Activated T-cell treated with anti-CD3 and anti-CD28 coated beads for 48 hours (primary cell): ENCODE measurements around the gene TIAM2.

Source experiments
- DNase-seq: peaks from one replicate; pipeline ENCODE4 v3.0.0-alpha.2; 2020; ENCODE audit warnings: low read depth

TIAM2 gene

DNA sequence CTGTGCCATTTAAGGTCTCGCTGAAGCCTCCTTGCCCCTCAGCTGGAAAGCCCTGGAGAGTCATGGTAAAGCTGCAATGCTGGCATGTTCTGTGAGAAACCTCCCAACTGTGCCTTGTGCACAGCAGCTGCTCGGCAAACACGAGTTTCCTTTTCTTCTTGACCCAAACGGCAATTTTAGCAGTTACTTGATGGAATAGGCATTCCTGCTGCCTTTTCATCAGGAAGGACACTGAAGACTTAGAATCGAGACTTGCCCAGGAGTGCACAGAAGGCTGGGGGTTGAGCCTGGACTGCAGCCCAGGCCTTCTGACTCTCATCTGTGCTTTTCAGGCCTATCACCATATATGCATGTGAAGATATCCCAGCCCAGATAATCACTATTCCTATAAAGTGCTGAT is 240.0 kb downstream of the TIAM2 start:
- no peak for DNase-seq

DNA sequence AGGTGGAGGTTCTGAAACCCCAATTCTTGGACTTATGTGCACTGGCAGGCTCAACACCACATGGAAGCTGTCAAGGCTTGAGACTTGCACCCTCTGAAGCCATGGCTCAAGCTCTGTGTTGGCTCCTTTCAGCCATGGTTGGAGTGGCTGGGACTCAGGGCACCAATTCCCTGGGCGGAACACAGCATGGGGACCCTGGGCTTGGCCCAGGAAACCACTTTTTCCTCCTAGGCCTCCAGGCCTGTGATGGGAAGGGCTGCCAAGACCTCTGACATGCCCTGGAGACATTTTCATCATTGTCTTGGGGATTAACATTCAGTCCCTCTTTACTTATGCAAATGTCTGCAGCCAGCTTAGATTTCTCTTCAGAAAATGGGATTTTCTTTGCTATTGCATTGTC is 242.5 kb downstream of the TIAM2 start:
- DNase-seq, result no peak

- no peak for DNase-seq
Measured at GRCh38 chr6:155240905-155241600, 245.9 kb downstream of the TIAM2 start.

GRCh38 chr6:155241966-155242365 is 246.9 kb downstream of the TIAM2 start:
- no peak for DNase-seq

- no peak for DNase-seq
Measured at GRCh38 chr6:155244434-155244833, 249.3 kb downstream of the TIAM2 start.

DNA sequence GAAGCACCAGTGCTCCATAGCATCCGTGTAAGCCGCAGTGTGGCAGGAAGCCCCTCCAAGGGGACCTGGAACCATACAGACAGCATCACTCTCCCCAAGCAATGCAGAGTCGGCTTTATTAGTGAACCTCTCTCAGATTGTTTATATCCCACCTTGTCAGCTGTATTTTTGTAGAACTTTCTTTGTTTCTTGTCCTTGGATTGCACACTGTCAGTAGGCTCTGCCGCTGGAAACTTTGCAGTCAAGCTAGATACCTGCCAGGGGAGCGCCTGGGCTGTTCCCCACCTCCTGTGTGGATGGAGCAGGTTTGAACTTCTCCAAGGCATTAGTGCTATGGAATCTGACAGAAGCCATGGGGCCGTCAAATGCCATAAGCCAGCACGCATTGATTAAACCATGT is 250.1 kb downstream of the TIAM2 start:
- DNase-seq, result no peak

GRCh38 chr6:155245831-155246230 is 250.7 kb downstream of the TIAM2 start:
- DNase-seq, result no peak

- DNase-seq, result no peak
Measured at GRCh38 chr6:155246825-155247224, 251.7 kb downstream of the TIAM2 start.

DNA sequence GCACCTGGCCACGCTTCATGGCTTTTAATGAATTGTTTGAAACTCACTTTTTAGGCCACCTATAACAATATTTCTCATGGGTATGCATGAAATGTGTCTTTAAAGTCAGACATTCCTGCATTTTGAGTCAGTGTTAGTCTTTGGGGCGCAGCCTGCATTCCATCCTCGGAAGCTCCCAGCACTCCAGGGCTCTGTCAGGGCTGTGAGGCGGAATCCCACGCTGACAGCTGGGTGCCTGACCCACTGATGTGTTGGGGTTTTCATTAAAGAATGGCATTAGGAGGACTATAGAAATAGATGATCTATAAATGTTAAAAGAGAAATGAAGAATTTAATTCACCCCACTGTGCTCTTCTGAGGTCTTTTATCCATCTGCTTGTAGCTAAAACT is 252.5 kb downstream of the TIAM2 start:
- no peak for DNase-seq

DNA sequence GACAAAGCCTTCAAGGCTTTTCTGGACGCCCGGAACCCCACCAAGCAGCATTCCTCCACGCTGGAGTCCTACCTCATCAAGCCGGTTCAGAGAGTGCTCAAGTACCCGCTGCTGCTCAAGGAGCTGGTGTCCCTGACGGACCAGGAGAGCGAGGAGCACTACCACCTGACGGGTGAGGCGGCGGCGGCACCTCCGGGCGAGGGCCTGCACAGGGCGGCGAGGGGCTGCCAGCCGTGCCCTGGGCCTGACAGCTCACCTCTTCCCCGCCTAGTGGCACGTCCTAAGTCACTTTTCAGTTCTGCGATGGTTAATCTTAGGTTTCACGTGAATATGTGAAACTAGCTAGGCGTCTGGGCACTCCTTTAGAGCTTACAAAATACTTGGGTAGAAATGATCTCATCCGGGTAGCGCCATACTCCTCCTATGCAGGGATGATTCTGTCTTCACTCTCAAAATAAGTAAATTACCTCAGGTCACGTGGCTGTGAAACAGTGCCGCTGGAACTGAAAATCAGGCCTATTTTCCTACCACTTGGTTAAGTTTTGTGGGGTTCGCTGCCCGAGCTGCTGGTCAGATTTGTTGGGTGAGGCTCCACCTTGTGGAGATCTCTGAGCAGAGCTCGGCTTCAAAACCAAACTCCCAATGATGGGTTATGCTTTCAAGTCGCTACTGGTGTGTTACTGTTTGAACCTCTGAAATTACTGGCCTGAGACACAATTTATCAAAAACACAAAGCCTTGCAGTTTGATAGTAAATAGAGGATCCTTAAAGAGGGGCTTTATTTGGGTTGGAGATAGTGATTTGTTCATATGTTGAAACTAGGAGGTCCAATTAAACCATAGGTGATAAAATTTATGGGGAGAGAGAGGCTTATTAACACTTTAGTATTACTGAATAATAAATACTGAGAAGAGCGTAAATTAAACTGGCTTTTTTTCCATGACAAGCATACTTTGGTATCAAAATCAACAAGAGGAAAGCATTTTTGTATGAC is 253.2 kb downstream of the TIAM2 start:
- no peak for DNase-seq

DNA sequence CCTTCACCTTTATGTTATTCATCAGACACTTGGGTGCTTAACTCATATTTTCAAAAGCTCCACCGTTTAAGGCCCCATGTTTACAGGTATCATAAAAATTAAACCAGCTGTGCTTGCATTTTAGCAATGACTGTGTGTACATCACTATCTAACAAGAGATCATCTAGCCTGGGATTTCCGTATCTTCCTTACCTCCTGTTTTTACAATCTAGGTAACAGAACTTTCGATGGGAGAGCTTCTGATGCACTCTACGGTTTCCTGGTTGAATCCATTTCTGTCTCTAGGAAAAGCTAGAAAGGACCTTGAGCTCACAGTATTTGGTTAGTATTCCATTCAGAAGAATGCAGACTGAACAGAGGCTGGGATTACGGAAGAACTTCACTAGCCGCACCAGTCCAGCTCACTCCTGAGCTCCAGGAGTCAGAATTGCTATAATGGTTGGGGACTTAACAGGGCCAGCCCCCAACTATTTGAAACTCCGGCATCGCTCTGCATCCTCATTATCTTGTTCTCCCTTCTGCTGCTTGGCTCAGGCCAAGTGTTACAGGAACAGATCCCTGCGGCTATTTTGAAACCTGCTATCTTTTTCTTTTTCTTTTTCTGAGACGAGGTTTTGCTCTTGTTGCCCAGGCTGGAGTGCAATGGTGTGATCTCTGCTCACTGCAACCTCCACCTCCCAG is 255.7 kb downstream of the TIAM2 start:
- no peak for DNase-seq

DNA sequence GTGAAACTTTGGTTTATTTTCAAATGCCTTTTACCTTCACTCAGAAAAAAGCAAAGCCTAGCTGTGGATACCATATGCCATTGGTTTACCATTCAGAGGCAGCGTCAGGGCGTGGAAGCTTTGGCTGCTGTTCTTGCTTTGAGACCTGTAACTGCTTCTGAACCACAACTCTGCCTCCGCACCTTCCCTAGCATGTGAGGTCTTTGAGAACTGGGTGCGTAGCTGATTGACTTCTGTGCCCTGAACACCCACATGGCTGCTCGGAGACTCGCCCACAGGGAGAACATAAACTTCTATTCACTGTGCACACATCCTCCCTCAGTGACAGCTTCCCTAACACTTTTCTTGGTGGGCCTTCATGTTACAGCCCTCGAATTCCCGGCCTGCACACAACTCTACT is 257.5 kb downstream of the TIAM2 start:
- no peak for DNase-seq

- no peak for DNase-seq
Measured at GRCh38 chr6:155253337-155253736, 258.2 kb downstream of the TIAM2 start.

DNA sequence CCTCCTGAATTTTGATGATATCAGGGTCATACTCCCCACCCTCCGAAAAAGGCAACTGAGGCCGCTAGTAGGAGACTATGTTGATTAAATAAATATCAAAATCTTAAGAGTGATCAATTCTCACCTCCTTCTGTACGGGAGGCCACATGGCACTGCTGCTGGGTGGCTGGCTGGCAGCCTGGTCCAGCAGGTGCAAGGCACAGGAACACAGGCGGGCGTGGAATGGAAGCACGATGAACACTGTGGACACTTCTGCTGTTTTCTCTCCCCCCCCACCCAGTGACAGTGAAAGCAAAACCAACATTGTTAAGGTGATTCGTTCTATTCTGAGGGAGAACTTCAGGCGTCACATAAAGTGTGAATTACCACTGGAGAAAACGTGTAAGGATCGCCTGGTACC is 259.0 kb downstream of the TIAM2 start:
- DNase-seq, result no peak

- DNase-seq, result no peak
Measured at GRCh38 chr6:155256122-155256795, 261.1 kb downstream of the TIAM2 start.

DNA sequence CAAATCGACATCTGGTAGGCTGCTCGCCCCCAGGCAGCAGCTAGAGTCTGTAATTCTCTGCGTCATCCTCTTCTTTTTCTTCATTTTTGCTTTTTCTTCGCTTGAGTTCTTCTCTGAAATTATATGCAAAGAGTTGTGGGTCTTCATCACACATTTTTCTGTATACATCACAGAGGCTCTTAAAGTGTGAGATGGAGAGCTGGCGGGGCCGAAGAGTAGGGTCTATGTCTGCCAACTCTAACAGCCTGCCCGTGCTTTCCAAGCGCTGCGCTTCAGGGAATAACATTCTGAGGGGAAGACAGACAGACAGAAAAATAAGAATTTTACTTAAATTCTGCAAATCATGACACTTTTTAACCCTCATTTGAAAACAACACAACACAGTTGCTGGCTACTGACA is 262.7 kb downstream of the TIAM2 start:
- no peak for DNase-seq

GRCh38 chr6:155259204-155259603 is 264.1 kb downstream of the TIAM2 start:
- DNase-seq, result no peak

- DNase-seq, result no peak
Measured at GRCh38 chr6:155259897-155260296, 264.8 kb downstream of the TIAM2 start.

DNA sequence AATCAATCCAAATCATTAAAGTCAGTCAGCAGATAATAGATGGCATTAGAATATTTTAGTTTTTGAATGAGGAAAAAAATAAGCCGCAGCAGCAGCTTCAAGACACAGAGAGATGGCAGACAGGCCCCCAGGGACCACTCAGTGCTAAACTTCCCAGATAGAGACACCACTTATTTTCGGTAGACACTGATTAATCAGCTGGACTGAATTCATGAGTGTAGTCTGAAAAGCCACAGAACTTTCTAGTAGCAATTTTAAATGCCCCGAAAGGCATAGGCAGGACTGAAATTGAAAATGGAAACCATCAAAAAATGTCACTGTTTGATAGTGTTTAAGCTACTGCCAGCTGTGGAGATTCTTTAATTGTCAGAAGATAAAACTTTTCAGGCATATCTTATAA is 265.6 kb downstream of the TIAM2 start:
- DNase-seq, result no peak

GRCh38 chr6:155261111-155261900 is 266.2 kb downstream of the TIAM2 start:
- no peak for DNase-seq

- no peak for DNase-seq
Measured at GRCh38 chr6:155262655-155263054, 267.5 kb downstream of the TIAM2 start.
